GM11168 (cell line): ENCODE measurements around the gene XPO6.

Experiments used
- in situ Hi-C: fragments of 300-500 bp; cut with MboI; formaldehyde crosslinking; loops from one replicate; pipeline ENCODE4 v1.12.0; 2022; ENCODE audit warnings: low sequenced_read_pairs; ENCODE audit not compliant: unreplicated experiment

XPO6 gene

GRCh38 chr16:28212532-28212873 lies 738 bp upstream of the XPO6 start:
- in situ Hi-C loops, result no loop called here

DNA sequence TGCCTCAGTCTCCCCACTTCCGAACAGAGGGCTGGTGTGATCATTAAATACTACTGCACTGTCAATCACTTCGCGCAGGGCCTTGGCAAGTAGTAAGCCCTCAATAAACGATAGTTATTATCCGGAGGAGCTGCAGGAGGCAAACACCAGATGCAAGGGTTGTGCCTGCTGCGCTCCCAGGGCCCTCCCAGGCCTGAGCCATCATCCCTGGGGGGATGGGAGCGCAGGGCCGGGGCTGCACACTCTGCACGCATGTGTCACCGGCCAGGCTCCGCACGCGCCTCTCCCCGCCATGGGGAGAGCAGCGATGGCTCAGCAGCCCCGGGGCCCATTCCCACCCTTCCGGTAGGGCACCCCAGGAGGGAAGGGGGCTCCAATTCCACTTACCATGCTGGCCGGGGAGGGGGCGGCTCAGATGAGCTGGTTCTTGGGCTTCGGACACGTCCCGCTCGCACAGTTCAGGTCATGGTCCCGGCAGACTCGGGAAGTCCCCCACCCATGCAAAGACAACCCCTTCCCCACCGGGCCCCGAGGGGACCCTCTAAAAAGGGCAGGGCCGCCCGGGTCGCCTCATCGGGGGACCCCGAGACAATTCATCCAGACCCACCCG lies 681 bp downstream of the XPO6 start:
- in situ Hi-C loops, result no loop called here

DNA sequence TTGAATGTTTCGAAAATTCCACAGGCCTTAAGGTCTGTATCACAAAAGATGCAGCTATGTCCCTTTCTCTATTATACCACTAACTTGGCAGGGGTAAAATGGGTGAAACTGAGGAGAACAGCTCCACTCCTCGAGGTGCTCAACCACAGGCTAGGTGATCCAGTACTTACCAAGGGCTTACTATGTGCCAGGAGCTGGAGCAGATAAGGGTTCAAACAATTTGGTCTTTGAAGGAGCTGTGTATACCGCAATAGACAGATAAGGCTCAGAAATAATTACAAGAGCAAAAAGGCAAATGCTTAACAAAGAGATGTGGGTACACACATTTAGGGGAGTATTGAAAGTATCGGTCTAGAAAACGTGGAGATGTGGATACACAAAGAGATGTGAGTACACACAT lies 1.5 kb downstream of the XPO6 start:
- in situ Hi-C loops, result no loop called here

DNA sequence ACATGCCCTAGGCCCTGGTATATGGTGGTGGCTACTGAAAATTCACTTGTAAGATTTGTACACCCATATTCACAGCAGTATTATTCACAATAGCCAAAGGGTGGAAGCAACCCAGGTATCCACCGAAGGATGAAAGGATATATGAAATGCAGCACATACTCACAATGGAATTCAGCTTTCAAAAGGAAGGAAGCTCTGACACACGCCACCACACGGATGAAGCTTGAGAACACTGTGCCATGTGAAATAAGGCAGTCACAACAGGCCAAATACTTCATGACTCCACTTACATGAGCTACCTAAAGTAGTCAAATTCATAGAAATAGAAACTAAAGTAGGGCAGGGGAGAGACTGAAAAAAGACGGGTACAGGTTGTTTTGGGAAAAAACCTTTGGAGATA lies 2.9 kb downstream of the XPO6 start:
- in situ Hi-C loops, result no loop called here

- in situ Hi-C loops, result no loop called here
These were observed 3.6 kb downstream of the XPO6 start for GRCh38 chr16:28208131-28208530.

- in situ Hi-C loops, result no loop called here
These were observed 4.4 kb downstream of the XPO6 start for GRCh38 chr16:28207399-28207798.

GRCh38 chr16:28205974-28206373 lies 5.8 kb downstream of the XPO6 start:
- in situ Hi-C loops, result no loop called here

GRCh38 chr16:28205117-28205899 lies 6.5 kb downstream of the XPO6 start:
- in situ Hi-C loops, result no loop called here

- in situ Hi-C loops, result no loop called here
These were observed 7.1 kb downstream of the XPO6 start for GRCh38 chr16:28204622-28205021.

- in situ Hi-C loops, result no loop called here
These were observed 7.6 kb downstream of the XPO6 start for GRCh38 chr16:28204204-28204603.

GRCh38 chr16:28202147-28202746 lies 9.5 kb downstream of the XPO6 start:
- in situ Hi-C loops, result no loop called here

DNA sequence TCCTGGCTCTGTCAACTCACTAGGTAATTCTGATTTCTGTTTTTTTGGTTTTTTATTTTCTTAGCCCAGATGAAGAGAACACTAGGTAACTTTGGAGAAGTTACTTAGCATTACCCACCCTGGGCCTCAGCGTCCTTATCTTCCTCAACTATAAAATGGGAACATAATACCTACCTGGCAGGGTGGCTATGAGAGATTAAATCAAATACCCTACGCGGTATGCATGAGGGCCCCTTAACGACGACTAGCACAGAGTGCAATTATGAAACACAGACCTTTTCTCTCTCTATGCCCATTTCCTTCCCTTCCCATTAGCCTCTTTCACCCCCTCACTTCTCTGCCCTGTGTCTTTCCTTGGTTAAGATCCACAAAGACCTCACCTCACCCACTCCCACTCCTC lies 11.1 kb downstream of the XPO6 start:
- in situ Hi-C loops, result no loop called here

GRCh38 chr16:28196387-28196987 lies 15.3 kb downstream of the XPO6 start:
- in situ Hi-C loops, result no loop called here

- in situ Hi-C loops, result no loop called here
These were observed 15.9 kb downstream of the XPO6 start for GRCh38 chr16:28195859-28196258.

DNA sequence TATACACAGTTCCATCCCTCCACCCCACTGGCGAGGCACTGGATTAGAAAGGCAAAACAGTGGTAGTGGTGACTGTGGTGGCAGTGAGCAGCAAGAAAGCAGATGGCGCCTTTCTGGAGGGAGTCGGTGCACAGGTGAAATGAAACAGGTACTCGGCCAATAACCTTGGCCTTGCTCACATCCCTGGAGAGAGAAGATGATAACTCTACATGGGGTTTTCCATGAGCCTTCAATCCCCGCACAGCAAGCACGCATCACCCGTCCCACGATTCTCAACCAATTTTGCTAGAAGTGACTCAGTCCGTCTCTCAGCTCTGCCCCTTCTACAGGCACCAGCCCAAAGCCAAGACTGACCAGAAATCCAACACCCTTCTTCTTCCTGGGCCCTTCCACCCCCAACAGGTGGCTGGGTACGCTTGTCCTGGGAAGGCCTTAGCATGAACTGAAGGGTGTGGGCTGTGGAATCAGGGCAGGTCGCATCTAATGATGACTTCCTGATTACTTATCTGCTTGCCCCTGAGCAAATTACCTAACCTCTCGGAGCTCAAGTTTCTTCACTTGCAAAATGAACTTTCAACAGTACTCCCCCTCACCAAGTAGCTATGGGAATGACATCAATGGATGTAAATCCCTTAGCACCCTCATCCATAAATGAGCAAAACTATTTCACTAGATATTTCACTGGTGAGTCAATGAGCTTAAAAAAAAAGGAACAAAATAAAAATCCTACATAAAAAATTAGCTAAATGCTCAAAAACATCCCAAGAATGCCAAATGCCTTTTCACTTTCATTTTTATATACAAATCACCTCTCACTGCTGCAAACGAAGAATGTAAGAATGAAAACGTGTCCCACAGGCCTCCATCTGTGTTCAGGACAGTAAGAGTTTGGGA lies 18.0 kb downstream of the XPO6 start:
- in situ Hi-C loops, result no loop called here

GRCh38 chr16:28192806-28193529 lies 18.8 kb downstream of the XPO6 start:
- in situ Hi-C loops, result no loop called here

DNA sequence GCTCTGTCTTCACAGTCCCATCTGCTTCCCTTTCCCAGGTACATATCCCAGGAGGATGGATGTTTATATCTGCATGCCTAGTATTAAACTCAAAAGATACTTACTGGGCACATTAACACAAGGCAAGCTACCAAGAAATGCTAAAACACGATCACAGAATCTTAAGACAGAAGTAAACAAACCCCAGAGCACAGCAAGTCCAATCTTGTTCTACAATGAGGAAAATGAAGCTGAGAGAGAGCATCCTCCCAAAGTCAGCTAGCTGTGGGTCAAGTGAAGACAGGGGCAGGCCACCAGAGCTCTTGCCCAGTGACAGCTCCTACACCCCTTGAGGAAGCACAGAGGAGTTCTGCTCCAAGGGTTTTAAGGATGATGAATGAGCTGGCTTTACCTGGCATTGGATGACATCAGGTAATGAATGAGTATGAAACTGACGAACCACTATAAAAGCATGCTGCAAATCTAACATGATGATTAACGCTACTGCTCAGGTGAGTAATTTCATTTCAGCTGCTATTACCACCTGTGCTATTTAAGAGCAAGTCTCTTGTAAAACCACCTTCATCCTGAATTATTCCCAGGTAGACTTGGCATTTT lies 20.3 kb downstream of the XPO6 start:
- in situ Hi-C loops, result no loop called here

DNA sequence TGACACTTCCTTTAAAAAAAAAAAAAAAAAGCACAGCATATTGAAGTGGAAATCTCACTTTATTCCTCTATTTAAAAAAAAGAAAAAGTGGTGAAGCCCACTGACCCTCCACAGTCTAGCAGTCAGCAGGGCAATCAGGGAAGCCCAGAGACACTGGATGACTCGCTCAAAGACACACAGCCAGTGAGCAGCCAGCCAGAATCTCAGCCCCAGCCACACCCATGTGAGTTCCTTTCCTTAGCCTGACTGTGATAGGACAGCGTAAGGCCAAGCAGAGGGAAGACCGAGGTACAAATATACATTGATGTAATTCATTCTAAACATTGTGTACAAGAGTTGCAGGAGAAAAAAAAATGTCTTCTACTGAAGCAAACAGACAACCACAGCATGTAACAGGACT lies 22.5 kb downstream of the XPO6 start:
- in situ Hi-C loops, result no loop called here
